NCI-H2196 (cell line): ENCODE measurements around the gene OGDHL.
A peak's percentile ranks its signal among the peaks of the same experiment; 100 is the strongest.
"Not testable (repeated sequence)": the region's sequence is repeated elsewhere in the genome, so short reads cannot be mapped to it uniquely, and the experiment has no call there.

Source experiments
- DNase-seq: peaks from one replicate; lab custom pipeline; 2025; ENCODE audit not compliant: unreplicated experiment; lab: John Stamatoyannopoulos, UW

The OGDHL gene

GRCh38 chr10:49740346-49741107 lies 21.6 kb downstream of the OGDHL start:
- DNase-seq = no peak

DNA sequence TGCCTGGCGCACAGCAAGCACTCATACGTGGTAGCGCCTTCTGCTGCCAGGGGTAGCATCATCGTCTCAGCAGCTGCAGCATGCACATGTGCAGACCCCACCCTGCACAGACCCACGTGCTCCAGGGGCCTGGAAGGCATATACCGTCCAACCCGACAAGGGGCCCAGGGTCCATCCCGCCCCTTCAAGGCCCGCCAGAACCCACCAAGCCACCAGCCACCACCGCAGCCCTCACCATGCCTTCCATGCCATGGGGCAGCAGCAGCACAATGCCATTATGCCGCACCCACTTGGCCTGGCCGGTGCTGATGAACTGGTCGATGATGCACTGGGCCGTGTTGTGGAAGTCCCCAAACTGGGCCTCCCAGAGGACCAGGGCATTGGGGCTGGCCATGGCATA lies 22.7 kb downstream of the OGDHL start:
- no peak for DNase-seq

DNA sequence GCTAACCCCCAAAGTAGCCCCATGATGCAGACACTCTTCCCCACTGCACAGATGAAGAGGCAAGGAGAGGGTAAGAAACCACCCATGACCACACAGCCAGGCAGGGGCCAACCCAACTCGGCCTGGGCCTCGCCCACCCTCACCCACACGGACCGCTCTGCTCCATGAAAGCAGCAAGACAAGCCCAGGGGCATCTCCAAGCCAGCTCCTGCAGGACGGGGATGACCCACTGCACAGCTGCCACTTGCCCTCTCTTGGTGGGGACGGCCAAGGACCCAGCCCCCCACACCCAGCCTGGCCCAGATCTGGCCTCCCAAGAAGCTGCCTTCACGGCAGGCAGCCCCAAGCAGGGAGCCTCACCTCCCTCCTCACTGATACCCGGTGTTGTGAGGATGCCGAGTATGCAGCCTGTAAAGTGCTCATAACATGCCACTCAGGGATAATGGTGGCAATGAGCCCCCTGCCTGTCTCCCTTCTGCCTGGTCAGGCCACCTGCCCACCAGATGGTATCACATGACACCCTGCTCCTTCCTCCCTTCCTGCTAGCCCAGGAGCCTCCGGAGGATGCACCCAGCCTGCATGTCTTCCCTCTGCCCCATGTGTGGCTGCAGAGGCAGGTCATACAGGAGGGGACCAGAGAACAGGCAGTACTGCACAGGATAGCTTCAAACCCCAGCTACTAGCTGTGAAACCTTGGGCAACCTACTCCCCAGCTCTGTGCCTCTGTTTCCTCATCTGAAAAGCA lies 23.3 kb downstream of the OGDHL start:
- DNase-seq = no peak

DNA sequence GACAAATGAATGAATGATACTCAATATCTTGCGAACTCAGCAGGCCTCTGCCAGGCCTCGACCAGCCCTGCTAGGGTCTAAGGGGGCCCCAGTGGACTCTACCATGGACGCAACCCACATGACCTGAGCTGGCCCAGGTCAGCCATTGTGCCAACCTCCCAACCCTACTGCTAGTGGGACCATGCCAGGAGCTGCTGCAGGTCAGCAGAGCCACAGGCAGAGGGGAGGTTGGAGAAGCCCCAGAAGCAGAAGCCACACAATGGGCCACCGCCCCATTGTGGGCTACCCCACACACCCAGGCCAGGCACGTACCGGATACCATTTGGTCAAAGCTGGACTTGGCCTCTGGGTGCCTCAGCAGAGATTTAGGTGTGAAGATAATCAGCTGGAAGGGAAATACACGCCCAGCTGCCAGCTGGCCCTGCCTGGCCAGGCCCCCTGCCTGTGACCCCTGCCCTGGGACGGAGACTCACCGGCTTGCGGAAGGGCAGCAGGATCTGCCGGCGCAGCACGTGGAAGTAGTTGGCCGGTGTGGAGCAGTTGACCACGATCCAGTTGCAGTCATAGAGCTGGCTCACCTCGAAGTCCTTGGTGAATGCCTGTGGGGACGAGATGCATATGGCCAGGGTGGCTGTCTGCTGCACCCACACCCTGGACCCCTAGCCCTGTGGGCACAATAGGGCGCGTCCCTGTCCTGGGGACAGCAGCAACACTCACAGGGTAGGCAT lies 24.5 kb downstream of the OGDHL start:
- DNase-seq = no peak

DNA sequence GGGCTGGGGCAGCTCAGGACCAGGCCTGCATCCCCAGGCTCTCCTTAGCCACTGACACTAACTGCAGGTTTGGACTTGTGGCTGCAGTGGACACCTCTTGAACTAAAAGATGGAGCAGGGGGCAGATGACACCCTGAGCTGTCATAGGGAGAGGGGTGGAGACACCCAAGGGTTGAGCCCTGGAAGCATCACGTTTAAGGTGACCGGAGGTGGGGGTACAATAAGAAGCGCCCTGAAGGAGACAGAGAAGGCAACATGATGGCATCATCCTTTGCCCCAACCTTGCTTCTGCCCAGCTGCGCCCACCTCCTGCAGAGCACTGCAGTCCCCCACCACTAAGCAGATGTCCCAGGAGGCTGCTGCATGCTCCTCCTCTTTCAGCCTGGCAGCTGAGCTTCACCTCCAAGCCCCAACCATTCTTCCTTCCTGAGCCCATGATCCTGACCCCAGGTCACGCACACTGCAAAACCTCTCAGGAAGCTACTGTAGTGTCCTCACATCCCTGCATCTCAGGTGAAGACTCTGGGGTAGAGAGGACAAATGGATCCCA lies 25.5 kb downstream of the OGDHL start:
- no peak for DNase-seq

DNA sequence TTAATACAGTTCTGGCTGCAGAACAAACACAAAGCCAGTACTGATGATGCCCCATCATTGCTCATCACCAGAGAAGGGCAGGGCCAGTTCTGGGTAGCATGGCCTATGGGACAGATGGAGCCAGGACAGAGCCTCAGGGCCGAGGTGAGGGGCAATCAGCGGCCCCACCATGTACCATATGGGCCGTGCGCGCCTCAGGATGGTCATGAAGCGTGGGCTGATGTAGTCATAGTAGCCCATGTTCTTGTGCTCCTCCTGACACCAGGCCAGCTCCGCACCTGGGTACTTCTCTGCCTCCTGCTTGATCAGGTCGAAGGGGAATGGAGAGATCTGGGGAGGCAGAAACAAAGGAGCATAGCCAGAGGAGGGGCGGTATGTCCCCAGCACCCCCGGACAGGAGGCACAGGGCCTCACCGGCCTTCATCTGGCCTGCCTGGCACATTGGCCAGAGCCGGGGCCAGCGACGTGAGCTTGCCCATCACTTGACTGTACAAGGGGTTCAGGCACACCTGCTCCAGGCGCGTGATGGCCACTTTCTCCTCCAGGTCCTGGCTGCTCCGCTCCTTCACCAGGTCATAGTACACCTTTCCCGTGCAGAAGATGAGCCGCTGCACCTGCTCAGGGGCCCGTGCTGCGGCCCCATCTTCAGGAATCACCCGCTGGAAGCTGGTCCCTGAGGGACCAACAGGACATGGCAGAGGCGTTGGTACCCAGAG lies 26.1 kb downstream of the OGDHL start:
- DNase-seq = no peak

DNA sequence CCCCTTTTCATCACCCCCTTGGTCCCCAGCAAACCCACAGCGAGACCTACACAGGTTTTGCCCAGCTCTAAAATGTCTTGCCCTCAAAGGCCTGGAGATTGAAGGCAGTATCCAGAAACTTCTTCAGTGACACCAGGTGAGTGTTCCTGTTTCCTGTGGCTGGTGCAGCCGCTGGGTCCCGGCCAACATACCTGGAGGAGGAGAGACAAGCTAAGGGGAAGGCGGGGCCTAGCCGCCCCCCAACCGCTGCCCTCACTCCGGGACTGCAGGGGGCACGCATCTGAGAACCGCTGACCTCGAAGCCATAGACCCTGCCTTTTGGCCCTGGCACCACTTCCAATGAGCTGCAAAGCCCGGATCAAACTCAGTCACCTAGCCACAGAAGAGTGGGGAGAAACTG lies 27.0 kb downstream of the OGDHL start:
- DNase-seq = no peak

GRCh38 chr10:49734676-49735075 lies 27.4 kb downstream of the OGDHL start:
- no peak for DNase-seq

DNA sequence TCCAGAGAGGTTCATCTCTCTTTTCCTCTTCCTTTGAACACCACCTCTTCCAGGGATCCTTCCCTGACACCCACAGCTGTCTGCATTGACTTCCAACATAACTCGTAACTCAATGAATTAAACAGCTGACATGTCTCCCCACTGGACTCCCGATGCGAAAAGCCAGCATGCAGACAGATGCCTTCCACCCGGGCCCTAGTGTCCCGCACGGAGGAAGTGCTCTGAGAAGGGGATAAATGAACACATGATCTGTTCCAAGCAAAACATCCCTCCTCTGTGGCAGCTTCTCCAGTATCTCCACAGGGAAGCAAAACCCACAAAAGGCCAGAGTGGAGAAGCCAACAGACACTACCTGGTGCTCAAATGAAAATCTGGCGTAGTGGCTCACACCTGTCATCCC lies 28.3 kb downstream of the OGDHL start:
- DNase-seq = no peak

DNA sequence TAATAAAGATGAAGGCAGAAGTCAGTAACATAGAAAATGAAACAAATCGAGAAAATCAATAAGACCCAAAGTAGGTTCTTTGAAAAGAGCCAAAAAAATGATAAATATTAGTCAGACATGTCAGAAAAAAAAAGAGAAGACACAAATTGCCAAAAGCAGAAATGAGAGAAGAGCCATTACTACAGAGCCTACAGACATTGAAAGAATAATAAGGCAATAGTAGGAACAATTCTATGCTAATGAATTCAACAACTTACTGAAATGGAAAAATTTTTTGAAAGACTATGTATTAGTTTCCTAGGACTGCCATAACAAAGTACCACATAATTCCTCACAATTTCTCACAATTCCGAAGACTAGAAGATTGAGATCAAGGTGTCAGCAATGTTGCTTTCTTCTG lies 35.5 kb downstream of the OGDHL start:
- DNase-seq = no peak

DNA sequence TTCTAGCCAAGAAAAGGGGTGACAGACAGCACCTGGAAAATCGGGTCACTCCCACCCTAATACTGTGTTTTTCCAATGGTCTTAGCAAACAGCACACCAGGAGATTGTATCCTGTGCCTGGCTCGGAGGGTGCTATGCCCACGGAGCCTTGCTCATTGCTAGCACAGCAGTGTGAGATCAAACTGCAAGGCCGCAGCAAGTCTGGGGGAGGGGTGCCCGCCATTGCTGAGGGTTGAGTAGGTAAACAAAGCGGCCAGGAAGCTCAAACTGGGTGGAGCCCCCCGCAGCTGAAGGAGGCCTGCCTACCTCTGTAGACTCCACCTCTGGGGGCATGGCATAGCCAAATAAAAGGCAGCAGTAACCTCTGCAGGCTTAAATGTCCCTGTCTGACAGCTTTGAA lies 47.0 kb downstream of the OGDHL start:
- DNase-seq = not testable (repeated sequence)

- no peak for DNase-seq
Observed at GRCh38 chr10:49713266-49713665, 48.9 kb downstream of the OGDHL start.

- DNase-seq = no peak
Observed at GRCh38 chr10:49711481-49711880, 50.6 kb downstream of the OGDHL start.

DNA sequence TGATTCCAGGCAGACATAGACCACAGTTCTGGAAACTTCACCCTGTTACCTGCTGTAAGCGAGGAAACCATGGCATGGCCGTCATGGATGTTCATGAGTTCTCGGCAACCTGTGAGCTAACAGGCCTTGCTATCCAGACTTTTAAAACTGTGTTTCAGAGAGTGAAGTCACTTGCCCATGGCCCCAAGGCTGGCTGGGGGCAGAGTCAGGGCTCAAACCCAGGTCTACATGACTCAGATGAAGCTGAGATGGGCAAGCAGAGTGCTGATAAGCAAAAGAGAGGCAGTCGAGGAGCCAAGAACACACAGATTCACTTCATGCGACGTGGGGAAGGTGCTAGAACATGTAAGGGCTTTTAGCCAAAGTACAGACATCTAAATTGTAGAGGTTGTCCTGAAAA lies 51.2 kb downstream of the OGDHL start:
- DNase-seq = no peak

GRCh38 chr10:49709934-49710333 lies 52.2 kb downstream of the OGDHL start:
- DNase-seq = no peak

GRCh38 chr10:49707585-49707984 lies 54.5 kb downstream of the OGDHL start:
- no peak for DNase-seq

- peak; percentile 8 for DNase-seq
Observed at GRCh38 chr10:49700997-49701396, 61.1 kb downstream of the OGDHL start.

DNA sequence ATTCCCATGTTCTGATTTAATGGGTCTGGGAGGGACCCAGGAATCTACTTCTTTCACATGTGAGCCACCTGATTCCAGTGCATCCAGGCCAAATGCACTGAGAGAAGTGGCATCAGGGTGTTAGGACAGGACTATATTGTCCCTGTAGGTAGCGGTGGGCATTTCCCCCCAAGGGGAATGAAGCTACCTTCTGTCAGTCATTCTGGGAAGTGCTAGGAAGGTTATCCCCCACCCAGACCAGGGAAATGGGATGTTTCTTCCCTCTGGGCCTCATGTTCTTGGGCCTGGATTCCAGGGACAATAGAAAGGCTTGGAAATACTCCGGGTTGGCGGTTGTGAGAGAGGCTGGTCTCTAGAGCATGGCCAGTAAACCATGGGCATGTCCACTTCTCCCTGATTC lies 61.9 kb downstream of the OGDHL start:
- DNase-seq = no peak

DNA sequence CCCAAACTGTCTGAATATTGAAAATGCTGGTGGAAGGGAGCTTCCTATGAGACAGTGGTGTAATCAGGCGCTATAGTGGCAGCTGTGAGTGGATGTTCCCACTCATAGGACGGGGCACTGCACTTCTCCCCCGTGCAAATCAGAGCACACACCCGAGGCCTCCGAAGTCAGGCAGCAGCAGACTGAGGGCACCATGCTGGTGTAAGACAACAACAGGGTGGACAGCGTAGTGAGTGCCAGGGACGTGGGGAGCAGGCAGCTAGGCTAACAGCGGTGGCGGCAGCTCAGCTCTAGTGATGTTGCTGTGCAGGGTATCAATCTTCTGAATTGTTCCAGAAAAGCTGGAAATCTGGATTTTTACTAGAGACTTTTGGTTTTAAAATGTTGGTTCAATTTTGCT lies 63.4 kb downstream of the OGDHL start:
- no peak for DNase-seq

DNA sequence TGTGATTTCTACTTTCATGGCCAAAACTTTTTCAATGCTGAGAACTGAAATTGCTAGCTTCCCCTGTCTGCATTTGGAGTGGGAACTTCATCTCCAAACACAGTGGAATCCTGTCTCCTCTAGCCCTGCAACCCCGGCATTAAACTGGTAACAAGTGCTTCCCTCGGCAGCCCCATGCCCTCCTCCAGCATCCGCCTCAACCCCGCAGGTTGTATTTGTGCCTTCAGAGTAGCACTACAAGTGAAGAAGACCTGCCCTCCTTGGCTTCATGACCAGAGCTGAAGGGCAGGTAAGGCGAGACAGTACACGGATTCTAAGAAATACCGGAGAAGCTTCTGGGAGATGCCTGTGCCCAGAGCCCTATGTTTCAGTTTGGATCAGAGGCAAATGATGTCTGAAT lies 65.8 kb downstream of the OGDHL start:
- no peak for DNase-seq

GRCh38 chr10:49694466-49694865 lies 67.7 kb downstream of the OGDHL start:
- DNase-seq = no peak
